KG1 (cell line): ENCODE data around the gene ARMC9.

Experiments used
- DNase-seq: peaks from one replicate; lab custom pipeline; 2025; lab: John Stamatoyannopoulos, UW

ARMC9 gene

DNA sequence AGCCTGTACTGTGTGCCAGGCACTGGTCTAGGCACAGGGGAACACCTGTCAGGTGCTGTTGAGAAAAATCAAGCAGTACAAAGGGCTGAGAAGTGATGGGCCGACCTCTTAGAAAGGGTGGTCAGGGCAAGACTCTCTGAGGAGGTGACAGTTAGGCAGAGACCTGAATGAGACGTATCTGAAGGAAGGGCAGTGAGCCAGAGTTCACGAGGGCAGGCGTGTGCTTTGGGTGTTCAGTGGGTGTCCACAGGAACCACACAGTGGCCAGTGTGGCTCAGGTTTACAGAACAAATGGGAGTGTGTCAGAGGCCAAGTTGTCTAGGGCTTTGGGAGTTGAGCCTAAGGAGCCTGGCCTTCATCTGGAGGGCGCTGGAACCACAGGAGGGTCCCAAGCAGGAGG lies 6.2 kb downstream of the ARMC9 start:
- DNase-seq, result no peak

DNA sequence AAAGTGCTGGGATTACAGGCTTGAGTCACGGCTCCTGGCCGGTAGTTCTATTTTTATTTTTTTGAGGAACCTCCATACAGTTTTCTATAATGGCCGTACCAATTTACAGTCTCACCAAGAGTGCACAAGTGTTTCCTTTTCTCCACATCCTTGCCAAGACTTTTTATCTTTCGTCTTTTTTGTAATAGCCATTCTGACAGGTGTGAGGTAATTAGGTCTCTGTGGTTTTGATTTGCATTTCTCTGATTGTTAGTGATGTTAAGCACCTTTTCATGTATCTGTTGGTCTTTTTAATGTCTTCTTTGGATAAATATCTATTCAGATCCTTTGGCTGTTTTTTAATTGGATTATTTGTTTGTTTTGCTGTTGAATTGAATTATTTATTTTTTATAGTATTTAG lies 9.3 kb downstream of the ARMC9 start:
- DNase-seq, result no peak

DNA sequence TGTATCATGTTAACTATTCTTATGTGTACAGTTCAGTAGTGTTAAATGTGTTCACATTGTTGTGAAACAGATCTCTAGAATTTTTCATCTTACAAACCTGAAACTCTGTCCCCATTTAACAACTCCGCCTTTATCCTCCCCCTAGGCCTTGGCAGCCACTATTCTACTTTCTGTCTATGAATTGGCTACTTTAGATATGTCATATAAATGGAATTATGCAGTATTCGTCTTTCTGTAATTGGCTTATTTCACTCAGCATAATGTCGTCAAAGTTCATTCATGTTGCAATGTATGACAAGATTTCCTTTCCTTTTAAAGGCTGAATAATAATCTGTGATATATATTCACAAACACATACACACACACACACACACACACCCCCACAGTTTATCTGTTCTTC lies 12.4 kb downstream of the ARMC9 start:
- DNase-seq, result no peak

DNA sequence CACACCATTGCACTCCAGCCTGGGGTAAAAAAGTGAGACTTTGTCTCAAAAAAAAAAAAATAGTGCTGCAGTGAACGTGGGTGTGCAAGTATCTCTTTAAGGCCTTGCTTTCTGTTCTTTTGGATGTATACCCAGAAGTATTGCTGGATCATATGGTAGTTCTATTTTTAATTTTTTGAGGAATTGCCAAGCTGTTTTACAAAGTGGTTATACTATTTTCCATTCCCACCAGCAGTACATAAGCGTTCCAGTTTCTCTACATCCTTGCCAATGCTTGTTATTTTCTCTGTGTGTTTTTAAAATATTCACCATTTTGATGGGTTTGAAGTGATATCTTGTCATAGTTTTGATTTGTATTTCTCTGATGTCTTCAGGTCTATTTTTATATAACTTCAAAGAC lies 13.1 kb downstream of the ARMC9 start:
- DNase-seq, result no peak

DNA sequence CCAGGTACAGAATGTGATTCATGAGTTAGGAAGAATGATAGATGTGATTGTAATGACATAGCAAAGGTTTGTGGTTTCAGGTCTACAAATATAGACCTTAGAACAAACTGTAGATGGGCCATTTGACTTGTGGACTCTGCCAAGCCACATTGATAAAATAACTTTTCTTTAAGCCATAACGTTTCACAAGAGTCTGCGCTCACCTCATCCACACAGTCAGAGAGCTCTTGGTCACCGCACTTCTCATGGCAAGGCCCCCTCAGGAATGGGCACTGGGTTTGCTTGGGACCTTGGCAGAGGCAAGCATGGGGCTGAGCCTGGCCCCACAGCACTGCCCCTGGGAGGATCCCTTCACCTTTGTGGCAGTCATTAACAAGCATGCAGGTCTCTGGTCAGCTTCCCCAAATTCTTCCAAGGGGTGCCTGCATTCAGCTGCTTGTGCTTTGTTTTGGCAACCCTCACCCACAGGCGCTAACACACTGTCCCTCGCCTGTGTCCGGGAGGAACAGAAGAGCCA lies 14.0 kb downstream of the ARMC9 start:
- no peak for DNase-seq

DNA sequence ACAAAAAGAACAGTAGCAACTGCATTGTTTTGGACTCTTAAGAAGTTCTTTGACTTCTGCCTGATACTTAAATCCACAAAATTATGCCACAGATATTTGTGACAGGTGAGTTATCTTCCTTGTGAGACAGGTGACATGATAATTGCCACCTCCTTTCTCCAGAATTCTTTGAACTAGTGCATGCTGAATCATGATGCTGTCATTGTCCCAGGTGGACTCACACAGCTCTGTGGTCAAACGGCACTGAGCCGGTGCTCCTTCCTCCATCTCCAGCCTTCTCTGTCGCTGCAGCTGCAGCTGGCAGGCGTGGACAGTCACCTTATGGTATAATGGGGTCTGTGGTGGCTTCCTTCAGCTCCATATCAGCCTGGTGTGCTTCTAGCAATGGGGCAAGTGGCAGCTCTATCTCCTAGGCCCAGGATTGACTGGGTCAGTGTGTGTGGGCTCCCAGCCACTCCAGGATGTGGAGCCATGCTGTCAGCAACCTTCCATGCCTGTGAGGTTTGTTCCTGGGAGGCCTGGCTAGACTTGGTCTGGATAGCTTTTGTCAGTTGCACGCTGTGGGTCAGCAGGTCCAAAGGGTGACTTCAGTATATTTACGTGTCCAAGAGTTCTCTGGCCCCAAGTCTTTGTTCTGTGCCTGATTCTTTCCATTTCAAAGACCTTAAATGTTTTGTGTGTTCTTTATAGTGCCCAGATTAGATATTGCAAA lies 15.7 kb downstream of the ARMC9 start:
- DNase-seq, result no peak

DNA sequence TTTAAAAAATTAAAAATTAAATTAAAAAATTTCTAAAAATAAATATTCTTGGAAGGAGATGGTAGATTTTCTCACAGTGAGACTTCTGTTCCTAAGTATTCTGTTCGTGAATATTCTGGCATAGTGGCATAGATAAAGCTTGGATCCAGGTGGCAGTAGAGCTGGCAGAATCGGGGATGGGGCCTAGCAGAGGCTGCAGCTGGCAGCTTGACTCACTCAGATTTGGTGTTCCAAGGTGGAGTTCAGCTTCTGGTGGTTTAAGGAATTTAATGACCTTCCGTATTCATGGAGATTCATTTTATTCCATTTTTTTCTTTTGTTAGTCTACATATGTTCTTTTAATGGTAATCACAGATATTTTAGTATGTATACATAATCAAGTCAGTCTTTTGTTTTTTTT lies 19.9 kb downstream of the ARMC9 start:
- no peak for DNase-seq

DNA sequence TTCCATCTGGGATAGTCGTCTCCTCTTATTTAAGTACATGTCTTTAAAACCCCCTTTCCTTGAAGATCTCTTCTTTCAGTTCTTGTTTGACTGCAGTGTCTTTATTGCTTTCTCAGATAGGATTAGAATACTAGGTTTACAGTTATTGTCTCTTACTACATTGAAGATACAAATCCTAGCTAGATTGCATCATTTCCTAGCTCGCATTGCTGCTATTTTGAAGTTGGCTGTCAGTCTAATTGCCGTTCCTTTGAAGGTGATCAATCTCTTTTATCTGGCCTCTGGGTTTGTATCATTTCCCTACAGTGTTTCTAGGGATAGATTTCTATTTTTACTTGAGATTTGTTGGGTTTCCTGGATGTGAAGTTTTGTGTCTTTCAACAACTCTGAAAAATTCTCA lies 20.9 kb downstream of the ARMC9 start:
- DNase-seq, result no peak

DNA sequence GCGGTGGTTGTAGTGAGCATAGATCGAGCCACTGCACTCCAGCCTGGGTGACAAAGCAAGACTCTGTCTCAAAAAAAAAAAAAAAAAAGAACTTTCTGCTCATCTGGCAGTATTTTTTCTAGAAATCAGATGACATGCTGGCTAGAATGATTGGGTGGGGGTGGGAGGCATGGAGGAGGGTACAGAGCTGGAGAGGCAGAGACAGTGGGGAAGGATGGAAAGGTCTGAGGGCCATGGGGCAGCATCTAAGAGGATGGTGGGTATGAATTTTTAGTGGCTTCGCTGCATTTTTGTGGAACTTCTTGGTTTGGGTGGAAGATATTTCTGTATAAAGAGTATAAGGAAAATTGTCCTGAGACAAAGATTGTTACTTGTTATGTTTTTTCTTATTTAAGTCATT lies 23.3 kb downstream of the ARMC9 start:
- no peak for DNase-seq

DNA sequence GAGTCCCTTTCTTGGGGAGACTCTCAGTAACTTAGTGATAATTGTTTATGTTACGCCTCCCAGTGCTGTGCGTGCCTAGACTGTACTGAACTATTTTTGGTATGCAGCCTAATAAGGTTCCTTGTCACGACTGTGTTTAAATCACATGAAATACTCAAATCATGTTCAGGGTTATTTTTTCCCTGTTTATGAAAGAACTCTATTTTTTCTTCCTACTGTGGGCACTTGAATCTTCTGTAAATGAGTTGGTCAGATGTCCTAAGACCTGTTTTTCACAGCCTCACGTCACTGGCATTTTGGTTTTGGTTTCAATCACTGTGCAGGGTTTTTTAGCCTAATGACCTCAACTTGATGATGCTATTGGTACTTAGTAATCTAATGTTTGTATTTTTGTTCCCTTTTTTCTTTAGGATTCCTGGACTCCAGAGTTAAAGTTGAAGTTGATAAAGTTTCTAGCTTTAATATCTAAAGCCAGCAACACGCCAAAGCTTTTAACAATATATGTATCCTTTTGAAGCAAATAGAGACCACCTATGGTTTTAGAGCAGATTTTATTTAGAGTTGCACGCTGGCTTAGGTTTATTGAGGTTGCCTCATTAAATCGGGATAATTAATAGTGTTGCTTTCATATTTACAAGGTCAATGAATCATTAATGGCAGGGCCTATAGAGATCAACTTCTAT lies 24.0 kb downstream of the ARMC9 start:
- no peak for DNase-seq

DNA sequence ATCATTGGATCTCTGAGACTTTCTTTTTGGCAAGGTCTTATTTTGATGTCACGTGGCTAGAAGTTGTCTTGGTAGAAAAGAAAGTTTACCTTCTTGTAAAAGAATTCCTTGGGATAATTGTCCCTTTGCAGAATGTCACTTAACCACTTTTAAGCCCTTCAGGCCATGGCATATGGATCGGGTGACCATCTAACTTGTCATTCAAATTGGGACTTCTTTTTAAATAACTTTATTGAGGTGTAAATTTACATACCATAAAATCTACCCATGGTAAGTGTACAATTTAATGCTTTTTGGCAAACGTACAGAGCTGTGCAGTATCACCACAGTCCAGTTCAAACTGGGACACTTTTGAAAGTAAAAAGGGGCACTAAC lies 24.6 kb downstream of the ARMC9 start:
- no peak for DNase-seq

DNA sequence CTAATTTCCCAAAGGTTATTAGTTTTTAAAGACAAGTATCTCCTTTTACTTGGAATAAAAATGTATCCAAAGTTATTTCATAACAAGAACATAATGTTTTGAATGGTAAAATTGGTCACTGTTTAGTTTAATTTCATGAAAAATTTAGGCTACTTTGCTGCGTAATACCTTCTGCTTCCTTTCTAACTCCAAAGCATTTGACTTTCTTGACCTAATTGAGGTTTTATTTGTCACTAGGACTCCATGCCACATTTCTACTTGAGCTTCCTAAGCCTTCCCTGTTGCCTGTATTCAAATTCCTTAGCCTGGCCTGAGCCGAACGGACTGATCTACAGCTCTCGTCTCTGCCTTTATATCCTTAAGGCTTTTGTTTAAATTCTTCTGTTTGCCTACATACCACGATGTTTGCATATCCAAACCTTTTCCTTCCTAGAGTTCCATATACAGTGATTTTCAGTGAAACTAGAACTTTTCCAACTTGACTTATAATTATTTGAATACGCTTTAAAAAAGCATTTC lies 25.1 kb downstream of the ARMC9 start:
- DNase-seq, result no peak

DNA sequence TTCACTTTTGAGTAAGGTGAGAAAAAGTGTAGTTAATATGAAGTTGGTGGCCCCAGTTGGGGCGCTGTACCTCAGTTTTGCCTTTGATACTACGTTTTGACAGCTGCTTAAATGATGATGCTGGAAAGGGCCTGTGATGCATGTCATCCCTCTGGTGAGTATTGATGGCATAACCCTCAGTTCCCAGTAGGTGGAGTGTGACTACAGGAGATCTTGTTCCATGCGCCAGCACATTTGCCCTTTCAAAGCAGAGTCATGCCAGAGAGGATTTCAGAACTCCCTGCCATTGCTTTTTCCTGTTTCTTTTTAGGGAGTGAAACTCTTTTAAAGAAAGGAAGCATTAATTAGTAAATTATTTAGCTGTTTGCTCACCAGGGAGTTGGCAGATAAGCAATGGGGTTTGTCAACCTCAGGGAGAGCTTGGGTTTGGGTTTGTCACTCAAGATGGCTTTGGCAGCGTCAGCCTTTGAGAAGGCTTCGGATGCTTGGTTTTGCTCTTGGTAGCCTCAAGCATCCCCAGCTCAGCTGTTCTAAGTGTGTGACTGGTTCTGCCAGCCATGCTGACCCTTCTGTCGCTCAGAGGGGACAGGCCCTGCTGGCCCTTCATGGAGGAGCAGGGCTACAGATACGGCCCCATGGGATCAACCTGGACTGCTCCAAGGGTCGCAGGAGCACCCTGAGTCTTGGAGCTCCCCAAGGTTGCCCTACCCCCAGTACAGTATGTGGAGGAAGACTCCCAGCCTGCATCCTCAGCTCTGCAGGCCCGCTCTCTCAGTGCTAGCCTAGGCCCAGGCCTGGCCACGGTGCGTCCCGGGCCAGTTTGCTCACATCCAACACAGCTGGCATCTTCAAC lies 29.1 kb downstream of the ARMC9 start:
- peak; percentile 49 for DNase-seq

DNA sequence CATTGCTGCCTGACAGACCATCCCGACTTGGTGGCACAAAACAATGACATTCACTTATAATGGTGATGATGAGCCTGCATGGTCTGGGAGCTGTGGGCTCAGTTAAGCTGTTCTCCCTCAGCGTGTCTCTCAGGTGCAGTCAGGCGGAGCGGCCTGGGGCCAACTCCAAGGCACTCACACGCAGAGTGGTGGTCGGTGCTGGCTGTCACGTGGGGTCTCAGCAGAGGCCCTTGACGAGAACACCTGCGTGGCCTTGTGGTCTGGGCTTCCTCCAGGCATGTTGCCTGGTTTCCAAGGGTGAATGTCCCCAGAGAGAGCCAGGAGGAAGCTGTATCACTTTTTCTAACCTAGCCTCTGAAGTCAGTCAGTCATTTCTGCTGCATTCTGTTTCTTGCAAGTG lies 29.8 kb downstream of the ARMC9 start:
- no peak for DNase-seq

DNA sequence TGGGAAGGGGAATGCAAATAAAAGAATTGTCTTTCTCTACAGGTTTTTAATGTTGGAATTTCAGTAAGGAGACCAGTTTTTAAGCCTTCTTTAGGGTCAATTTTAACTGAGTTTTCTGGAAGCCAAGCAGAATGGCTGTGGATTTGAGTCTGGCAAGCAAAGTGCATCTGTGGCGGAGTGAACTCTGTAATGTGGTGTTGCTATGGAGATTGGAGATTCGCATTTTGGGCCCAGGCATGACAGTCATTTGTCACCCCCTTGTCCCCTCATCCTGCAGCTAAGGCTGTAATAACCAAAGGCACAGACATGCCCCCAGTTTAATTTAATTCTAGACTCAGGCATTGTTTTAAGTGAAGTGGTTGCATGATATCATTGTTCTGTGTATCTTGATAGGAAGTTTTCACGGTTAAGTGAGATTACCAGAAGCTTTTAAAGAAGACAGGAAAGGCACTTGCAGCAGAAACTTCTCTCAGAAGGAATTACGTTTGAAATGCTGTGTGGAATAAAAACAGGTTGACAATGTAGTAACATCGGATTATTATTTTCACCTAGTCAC lies 30.6 kb downstream of the ARMC9 start:
- no peak for DNase-seq

DNA sequence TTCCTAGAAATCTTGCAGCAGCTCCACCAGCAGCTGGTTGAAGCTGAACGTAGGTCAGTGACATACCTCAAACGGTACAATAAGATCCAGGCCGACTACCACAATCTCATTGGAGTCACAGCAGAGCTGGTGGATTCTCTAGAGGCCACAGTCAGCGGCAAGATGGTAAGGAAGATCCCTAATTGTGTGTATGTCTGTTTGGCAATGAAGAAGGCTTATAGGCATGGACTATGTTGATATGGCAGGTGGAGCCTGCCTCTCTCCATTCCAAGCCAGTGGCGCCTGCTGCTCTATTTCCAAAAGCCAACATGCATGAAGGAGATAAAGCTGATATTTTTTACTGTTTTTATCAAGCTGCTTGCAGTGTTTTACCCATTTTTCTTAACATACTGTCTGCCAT lies 36.8 kb downstream of the ARMC9 start:
- no peak for DNase-seq

DNA sequence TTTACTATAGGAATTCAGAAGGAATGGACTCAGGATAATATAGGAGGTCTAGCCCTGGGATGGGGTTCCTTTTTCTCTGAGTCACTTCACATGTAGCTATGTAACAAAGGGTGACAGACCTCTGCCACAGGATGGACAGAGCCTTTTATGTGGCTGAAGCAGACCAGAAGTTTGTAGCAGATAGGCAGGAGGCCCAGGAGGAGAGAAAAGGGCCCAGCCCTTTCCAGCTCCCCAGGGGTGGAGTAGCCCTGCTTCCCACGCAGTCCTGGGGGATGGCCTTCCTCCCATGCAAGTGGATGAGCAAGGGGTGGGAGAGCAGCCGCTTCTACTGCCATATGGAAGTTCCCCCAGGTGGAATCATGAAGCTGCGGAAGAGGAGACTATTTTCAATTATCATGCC lies 40.3 kb downstream of the ARMC9 start:
- DNase-seq, result no peak

DNA sequence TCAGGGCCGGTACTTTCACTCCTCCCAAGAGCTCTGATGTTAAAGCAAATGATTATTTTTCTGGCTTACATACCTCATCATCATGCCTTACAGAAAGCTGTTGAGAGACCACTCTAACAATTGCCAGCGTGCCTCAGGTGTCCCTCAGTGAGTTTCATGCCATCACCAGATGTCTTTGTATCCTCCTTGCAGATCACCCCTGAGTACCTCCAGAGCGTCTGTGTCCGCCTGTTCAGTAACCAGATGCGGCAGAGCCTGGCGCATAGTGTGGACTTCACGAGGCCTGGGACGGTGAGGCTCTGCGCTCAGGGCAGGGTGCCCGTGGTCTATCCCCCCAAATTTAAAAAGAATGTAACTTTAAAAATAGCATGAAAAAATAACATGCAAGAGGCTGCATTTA lies 41.3 kb downstream of the ARMC9 start:
- DNase-seq, result no peak

DNA sequence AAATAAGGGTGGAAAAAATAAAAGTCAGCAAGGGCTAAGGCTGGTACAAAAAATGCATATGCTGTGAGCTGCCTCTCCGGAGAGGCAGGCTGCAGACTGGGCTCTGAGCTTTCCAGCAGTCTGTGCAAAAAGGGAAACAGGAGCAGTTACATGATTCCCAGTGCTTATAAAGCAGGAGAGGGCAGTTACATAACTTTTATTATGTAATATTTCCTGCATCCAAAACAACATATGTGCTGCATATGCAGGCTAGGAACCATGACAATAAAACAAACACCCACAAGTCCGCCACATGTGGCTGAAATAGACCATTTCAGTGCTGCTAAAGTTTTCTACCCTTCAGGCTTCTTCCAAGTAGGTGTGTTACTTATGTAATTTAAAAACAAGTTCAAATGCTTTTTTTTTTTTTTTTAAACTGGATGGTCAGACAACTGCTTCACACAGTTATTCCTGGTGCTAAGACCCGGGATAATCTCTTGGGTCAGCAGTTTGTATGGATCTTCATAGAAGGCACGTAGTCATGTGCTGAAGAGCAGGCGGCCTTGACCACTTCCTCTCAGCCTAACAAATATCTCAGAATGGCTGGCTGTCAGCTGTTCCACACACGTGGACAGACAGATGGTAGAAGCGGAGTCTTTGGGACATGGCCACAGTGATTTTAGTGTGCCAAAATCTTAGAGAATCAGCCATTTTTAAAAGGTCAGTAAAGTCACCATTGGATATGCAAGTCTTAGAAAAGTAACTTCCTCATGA lies 43.5 kb downstream of the ARMC9 start:
- no peak for DNase-seq

DNA sequence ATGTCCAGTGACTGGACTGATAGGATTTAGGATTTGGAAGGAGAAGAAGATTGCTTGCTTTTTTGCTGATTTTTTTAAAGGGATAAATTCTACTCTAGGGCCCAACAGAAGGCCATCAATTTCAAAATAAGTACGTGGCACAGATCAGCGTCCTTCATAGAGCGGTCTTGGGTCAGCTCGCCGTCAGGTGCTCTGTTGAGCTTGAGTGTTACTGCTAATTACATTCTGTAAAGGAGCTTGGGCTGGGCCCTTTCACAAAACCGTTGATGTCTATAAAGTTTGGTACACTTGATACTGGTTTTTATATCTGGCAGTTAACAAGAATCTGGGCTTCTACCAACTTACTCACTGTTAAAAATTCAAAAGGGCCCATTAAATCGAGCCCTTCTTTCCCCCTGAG lies 45.4 kb downstream of the ARMC9 start:
- DNase-seq, result no peak

DNA sequence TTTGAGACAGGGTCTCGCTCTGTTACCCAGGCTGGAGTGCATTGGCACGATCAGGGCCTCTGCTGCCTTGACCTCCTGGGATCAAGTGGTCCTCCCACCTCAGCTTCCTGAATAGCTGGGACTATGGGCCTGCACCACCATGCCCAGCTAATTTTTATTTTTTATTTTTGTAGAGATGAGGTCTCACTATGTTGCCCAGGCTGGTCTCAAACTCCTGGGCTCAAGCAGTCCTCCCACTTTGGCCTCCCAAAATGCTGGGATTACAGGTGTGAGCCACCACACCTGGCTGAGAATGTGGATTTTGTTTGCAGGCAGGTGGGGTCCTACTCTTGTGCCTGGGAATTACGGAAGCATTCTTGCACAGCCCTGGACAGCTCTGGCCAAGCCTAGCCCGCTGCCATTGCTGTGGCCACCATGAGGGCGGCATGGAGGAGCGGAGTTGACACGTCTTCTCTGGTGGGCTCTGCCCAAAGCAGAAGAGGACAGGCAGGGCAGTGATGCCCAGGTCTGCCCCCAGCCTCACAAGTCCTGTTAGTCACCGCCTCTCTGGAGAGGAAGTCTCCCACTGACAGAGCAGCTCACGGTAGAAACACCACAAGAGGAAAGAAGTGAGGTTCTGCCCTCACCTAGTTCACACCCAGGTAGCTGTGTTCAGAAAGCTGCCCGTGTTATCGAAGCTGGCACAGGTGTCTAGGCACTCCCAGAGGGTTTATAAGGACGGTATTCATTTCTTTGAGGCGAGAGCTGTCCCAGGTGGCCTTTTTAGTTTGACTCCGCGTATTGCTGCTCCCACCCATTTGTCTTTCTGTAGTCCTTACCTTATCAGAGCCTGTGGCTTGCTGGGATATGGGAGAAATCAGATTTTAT lies 46.2 kb downstream of the ARMC9 start:
- no peak for DNase-seq
